Upper lobe of left lung (tissue), 4 donors: ENCODE data around the gene RASSF4.

ENCODE experiments used
- CTCF ChIP-seq, 6 experiments: fragments of 450-650 bp in 4 of 6; fragments of 200-600 bp in 2 of 6; sonication (generic) in 2 of 6; IDR thresholded peaks; one replicate each; pipeline ENCODE4 v1.5.1; 2016 to 2019; ENCODE audit warnings: antibody characterized with exemption in 6 of 6
- POLR2A ChIP-seq, 4 donors: fragments of 450-650 bp; IDR thresholded peaks; one replicate each; pipeline ENCODE4 v1.5.1; 2016 to 2017; ENCODE audit warnings: antibody characterized with exemption in 4 of 4, mild to moderate bottlenecking in 2 of 4

GRCh38 chr10:44965651-44966097, 6.1 kb downstream of the RASSF4 start:
- TF ChIP-seq CTCF (IDR thresholded peaks at IDR 0.05) = no peak
- no peak for TF ChIP-seq POLR2A (IDR thresholded peaks at IDR 0.05)
